K562 (cell line): ENCODE data around the gene COQ10B. TPM values are rescaled to one million over a fixed set of nuclear protein-coding genes. Genes with fewer than 3 reads are reported as not detected.

Source experiments
- ATAC-seq: fragments of 200-7000 bp; cut with Tn5 transposase; 3 replicates; pipeline ENCODE4 v1.9.1; 2020; ENCODE audit warnings: moderate library complexity
- BruUV-seq: library from RNA; stranded (reverse); fragments of 400-500 nt; replicated peaks from 2 replicates; lab custom pipeline; 2021; lab: Mats Ljungman, UMichigan
- CTCF ChIA-PET: fragments of 300-600 bp; formaldehyde crosslinking; extraction: SDS; loops from one replicate; lab custom pipeline; 2021; ENCODE audit warnings: low intra/inter-chr PET ratio; lab: Yijun Ruan, JAX
- POLR2A ChIA-PET: fragments of 300-600, 350-650 bp; sonication (Branson Sonifier 250); formaldehyde crosslinking; extraction: SDS; loops from one replicate; lab custom pipeline; 2021; ENCODE audit warnings: antibody characterized with exemption, inconsistent platforms; lab: Yijun Ruan, JAX
- DNase-seq, 4 experiments: peaks; one replicate each; pipeline versions ENCODE4 v3.0.0 to v3.0.0-alpha.2; 2011 to 2018; ENCODE audit warnings: low spot score in 3 of 4, mixed read lengths in 3 of 4; ENCODE audit errors: extremely low read depth in 1 of 4
- FAIRE-seq: peaks from 2 replicates; lab custom pipeline; 2011; peaks lifted over from hg19 to GRCh38; lab: Jason Lieb, UNC
- H2AFZ ChIP-seq: 2 replicates; pipeline ENCODE4 v1.6.0; 2011; ENCODE audit warnings: low read depth, low read length, control low read depth, inconsistent platforms
- H3K27ac ChIP-seq: fragments of 200-600 bp; 3 replicates; pipeline ENCODE4 v1.8.0; 2011; ENCODE audit warnings: low read depth, mild to moderate bottlenecking, control low read depth, inconsistent platforms, low read length, moderate library complexity, mixed read lengths; ENCODE audit errors: extremely low read depth
- H3K27me3 ChIP-seq, 2 experiments: fragments of 300-600 bp in 1 of 2; 2 replicates in 1 of 2; 3 replicates in 1 of 2; pipeline versions ENCODE4 v1.6.0 to v1.8.0; 2011; ENCODE audit warnings: inconsistent platforms in 2 of 2, low read length in 2 of 2, mild to moderate bottlenecking in 1 of 2, mixed read lengths in 1 of 2, moderate library complexity in 1 of 2; ENCODE audit not compliant: control insufficient read depth in 2 of 2, insufficient read depth in 2 of 2
- H3K36me3 ChIP-seq: fragments of 300-600 bp; 3 replicates; pipeline ENCODE4 v1.8.0; 2011; ENCODE audit warnings: mild to moderate bottlenecking, low read length, inconsistent platforms; ENCODE audit not compliant: control insufficient read depth, insufficient read depth
- H3K4me1 ChIP-seq, 2 experiments: fragments of 200-600 bp in 1 of 2; replicated peaks in 1 of 2; 2 replicates in 1 of 2; 3 replicates in 1 of 2; pipeline versions ENCODE4 v1.5.1 to v1.8.0; 2011; ENCODE audit warnings: inconsistent platforms in 2 of 2, low read length in 2 of 2, mild to moderate bottlenecking in 1 of 2, mixed read lengths in 1 of 2, moderate library complexity in 1 of 2; ENCODE audit not compliant: control insufficient read depth in 2 of 2, insufficient read depth in 2 of 2
- H3K4me2 ChIP-seq: 2 replicates; pipeline ENCODE4 v1.6.1; 2011; ENCODE audit warnings: low read length, control low read depth, inconsistent platforms, mixed read lengths; ENCODE audit not compliant: insufficient read depth
- H3K4me3 ChIP-seq: fragments of 200-600 bp; sonication (generic), shearing (Covaris generic); 2 replicates; pipeline ENCODE4 v1.5.1; 2016; ENCODE audit warnings: control low read depth, inconsistent platforms
- H3K79me2 ChIP-seq: fragments of 200-600 bp; 3 replicates; pipeline ENCODE4 v1.8.0; 2011; ENCODE audit warnings: low read length, inconsistent platforms; ENCODE audit not compliant: control insufficient read depth, insufficient read depth
- H3K9ac ChIP-seq, 2 experiments: 2 replicates each; pipeline versions ENCODE4 v1.6.0 to v1.6.1; 2011; ENCODE audit warnings: low read depth in 2 of 2, low read length in 2 of 2, control low read depth in 1 of 2, inconsistent platforms in 1 of 2, mild to moderate bottlenecking in 1 of 2, mixed read lengths in 1 of 2; ENCODE audit not compliant: insufficient read depth in 1 of 2
- H3K9me1 ChIP-seq: one replicate; pipeline ENCODE4 v1.6.0; 2011; ENCODE audit warnings: inconsistent platforms, mild to moderate bottlenecking, low read length, moderate library complexity; ENCODE audit not compliant: control insufficient read depth, insufficient read depth
- H3K9me3 ChIP-seq: replicated peaks from 2 replicates; pipeline ENCODE4 v1.5.1; 2011; ENCODE audit warnings: low read depth, low read length, inconsistent platforms; ENCODE audit not compliant: control insufficient read depth, insufficient read depth
- H4K20me1 ChIP-seq: replicated peaks from 2 replicates; pipeline ENCODE4 v1.6.1; 2011; ENCODE audit warnings: low read length, inconsistent platforms, mixed read lengths; ENCODE audit not compliant: control insufficient read depth, insufficient read depth
- CBFA2T2 ChIP-seq: fragments of 450-650 bp; conservative IDR thresholded peaks from 2 replicates; pipeline ENCODE4 v1.6.1; 2017; ENCODE audit warnings: mild to moderate bottlenecking
- DMBX1 ChIP-seq: fragments of 250-450 bp; sonication (Bioruptor Pico); IDR thresholded peaks from 2 replicates; pipeline ENCODE4 v1.8.0; 2022; ENCODE audit warnings: inconsistent platforms, mild to moderate bottlenecking, moderate library complexity, borderline replicate concordance
- E2F3 ChIP-seq: fragments of 250-450 bp; sonication (Bioruptor Pico); IDR thresholded peaks from 2 replicates; pipeline ENCODE4 v1.4.0; 2020; ENCODE audit warnings: mild to moderate bottlenecking
- LCOR ChIP-seq: sonication (generic); formaldehyde crosslinking; IDR thresholded peaks from 2 replicates; pipeline ENCODE4 v1.8.0; 2022; ENCODE audit warnings: mild to moderate bottlenecking, missing genetic modification reagents
- PTTG1 ChIP-seq: fragments of 450-650 bp; IDR thresholded peaks from 2 replicates; pipeline ENCODE4 v1.6.1; 2016; ENCODE audit warnings: low read depth, mild to moderate bottlenecking, missing genetic modification characterization, missing compliant biosample characterization
- RUNX1 ChIP-seq: sonication (generic); IDR thresholded peaks from 2 replicates; pipeline ENCODE4 v1.6.1; 2016; ENCODE audit warnings: antibody characterized with exemption, low read depth
- SAP30 ChIP-seq: fragments of 200-600 bp; sonication (generic); IDR thresholded peaks from 2 replicates; pipeline ENCODE4 v1.6.1; 2012; ENCODE audit warnings: borderline replicate concordance, low read depth, mild to moderate bottlenecking, moderate library complexity, low read length, control low read depth, inconsistent platforms; ENCODE audit not compliant: insufficient read depth, poor library complexity, severe bottlenecking
- SMARCC2 ChIP-seq: fragments of 450-650 bp; IDR thresholded peaks from 2 replicates; pipeline ENCODE4 v1.6.1; 2017; ENCODE audit warnings: antibody characterized with exemption, moderate library complexity, mild to moderate bottlenecking, low read depth
- TAF15 ChIP-seq: fragments of 200-400 bp; formaldehyde crosslinking; IDR thresholded peaks from 2 replicates; pipeline ENCODE4 v1.6.1; 2017; ENCODE audit warnings: mild to moderate bottlenecking, low read depth, low read length, moderate library complexity
- TBP ChIP-seq: optimal IDR thresholded peaks from 2 replicates; pipeline ENCODE3; 2011; ENCODE audit warnings: low read depth, low read length, improper control_type of control experiment
- TEAD4 ChIP-seq, 2 experiments: sonication (generic) in 1 of 2; formaldehyde crosslinking in 1 of 2; IDR thresholded peaks; 2 replicates each; pipeline versions ENCODE4 v1.6.1 to v1.8.0; 2012 to 2022; ENCODE audit warnings: borderline replicate concordance in 1 of 2, inconsistent platforms in 1 of 2, low read length in 1 of 2, mild to moderate bottlenecking in 1 of 2, missing genetic modification reagents in 1 of 2
- ZSCAN29 ChIP-seq: fragments of 450-650 bp; IDR thresholded peaks from 2 replicates; pipeline ENCODE4 v1.6.1; 2017
- WGBS: fragments of 100-300 bp; shearing (Covaris generic); methylation state at CpG from one replicate; pipeline ENCODE4 v1.1.6; 2016; ENCODE audit warnings: low coverage, mixed read lengths; ENCODE audit not compliant: insufficient coverage; ENCODE audit errors: missing lambda C conversion rate; 5-methylcytosine and 5-hydroxymethylcytosine counted together
- in situ Hi-C: fragments of 300-500 bp; cut with MboI; formaldehyde crosslinking; loops from 4 replicates; pipeline ENCODE4 v1.15.0; 2018; ENCODE audit warnings: inconsistent platforms, mixed read lengths
- intact Hi-C: fragments of 100-400 bp; cut with micrococcal nuclease; formaldehyde crosslinking; loops from 2 replicates; pipeline ENCODE4 v1.14.2; 2022
- polyA plus RNA-seq, 8 experiments: library from polyadenylated mRNA; depleted of rRNA in 4 of 8; stranded (reverse) in 5 of 8; unstranded in 3 of 8; fragments of >200 nt; fragmentation: Nextera tagmentation in 2 of 8; fragmentation: Illumina TruSeq in 1 of 8; extraction: Ambion mirVana in 2 of 8; extraction: Trizol in 1 of 8; gene quantifications; 2 replicates each; pipeline versions ENCODE4 v1.2.1 to v1.2.3, GENCODE V29; 2011 to 2014; ENCODE audit warnings: inconsistent platforms in 1 of 8, missing spikeins in 1 of 8
- total RNA-seq, 7 experiments: library from RNA; depleted of rRNA in 6 of 7; stranded (reverse); fragments of >200 nt in 6 of 7; fragmentation: Illumina TruSeq in 2 of 7; extraction: Trizol in 2 of 7; gene quantifications; 2 replicates each; pipeline versions ENCODE4 v1.2.1 to v1.2.3, GENCODE V29; 2011 to 2021; ENCODE audit warnings: low replicate concordance in 1 of 7
- TF ChIP-seq, protein P1 (sequence below): conservative IDR thresholded peaks from 2 replicates; pipeline ENCODE4 v1.6.1; 2011; ENCODE audit warnings: low read depth, mild to moderate bottlenecking, low read length; ENCODE audit not compliant: control insufficient read depth
- TF ChIP-seq, protein P2 (sequence below): fragments of 250-450 bp; sonication (Bioruptor Pico); IDR thresholded peaks from 2 replicates; pipeline ENCODE4 v1.4.0; 2020; ENCODE audit warnings: mild to moderate bottlenecking, moderate library complexity

The COQ10B gene
- total and polyA plus RNA-seq, 9 of the 15 experiments (the other 6 are each of a cell fraction or from before 2014, with no cell fraction given), result 3.1 to 13.1 (median 7.7) TPM

DNA sequence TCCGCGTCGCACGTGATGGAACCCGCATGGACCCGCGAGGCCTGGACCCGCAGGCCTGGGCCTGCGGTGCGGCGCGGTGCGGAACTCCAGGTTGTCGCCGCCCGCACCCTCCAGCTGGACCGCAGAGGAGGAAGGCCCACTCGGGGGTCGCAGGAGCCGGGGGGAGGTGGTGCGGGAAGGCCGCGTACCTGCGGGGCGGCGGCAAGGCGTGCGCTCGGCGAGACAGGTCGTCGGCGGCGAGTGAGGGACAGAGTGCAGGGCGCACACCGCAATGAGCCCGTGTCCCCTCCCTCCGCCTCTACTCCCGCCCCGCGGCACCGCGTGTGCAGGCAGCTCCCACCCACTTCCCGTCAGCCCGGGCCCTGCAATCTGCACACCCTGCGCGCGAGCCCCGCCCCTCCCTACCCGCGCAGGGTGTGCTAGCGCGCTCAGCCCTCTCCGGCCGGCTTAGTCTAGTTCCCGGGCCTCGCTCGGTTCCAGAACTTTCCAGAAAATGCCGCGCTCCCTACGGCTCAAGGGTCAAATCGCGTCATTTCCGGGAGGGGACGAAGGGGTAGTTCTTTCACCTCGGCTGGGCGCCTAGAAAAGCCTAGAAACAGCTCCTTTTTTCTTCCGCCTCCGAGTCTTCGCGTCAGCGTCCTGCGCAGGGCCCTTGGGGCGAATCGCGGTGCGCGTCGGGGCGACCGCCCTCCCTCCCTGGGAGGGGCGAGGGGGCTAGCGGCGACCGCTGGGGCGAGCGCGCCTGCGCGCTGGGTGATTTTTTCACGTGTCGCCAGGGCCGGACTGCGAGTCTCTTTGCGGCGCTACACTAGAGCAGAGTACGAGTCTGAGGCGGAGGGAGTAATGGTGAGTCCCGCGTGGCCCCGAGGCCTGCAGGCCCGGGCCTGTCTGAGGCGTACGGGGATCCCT, 46.5 kb downstream of the COQ10B start, which contains the start of the genes HSPD1 and HSPE1:
Gene HSPD1 (minus strand): TSS at position 247 of the 909 bp plus-strand sequence. CDS start 992 bp downstream, outside the sequence.
Gene HSPE1 (plus strand): TSS at position 786 of the 909 bp plus-strand sequence. CDS start 58 bp downstream, at position 844.
- WGBS, result under 1% methylated on average over 28 of the region's 104 CpGs
- Histone ChIP-seq H3K9ac (peak within 1 kb of the TSS; percentile 98 to 99), H3K9me3 (no peaks in the 10 kb centered on the region), H3K4me1 (peaks cover 10 to 17% of the 10 kb centered on the region in 2 experiments; a peak in 4 of 5 replicates), H4K20me1 (peaks cover 14% of the 10 kb centered on the region), H3K36me3 (peaks cover 78% of the 10 kb centered on the region), H2AFZ (peak within 1 kb of the TSS; percentile 81), H3K4me3 (peak within 1 kb of the TSS; percentile 74), H3K79me2 (peaks cover 93% of the 10 kb centered on the region), H3K9me1 (no peaks in the 10 kb centered on the region), H3K4me2 (peak within 1 kb of the TSS; percentile 95), H3K27me3 (no peaks in the 10 kb centered on the region), H3K27ac (peak within 1 kb of the TSS; percentile 95)
- peak; percentile 92 for ATAC-seq
- intact Hi-C loops (loop anchor here (1.0 to 5.0 kb wide), 5 partner anchors 15 to 207 kb away; partner anchors contain the start of genes MARS2 and SF3B1), in situ Hi-C loops (no loop called here)
- no TSS peak for BruUV-seq
- ChIA-PET POLR2A (interaction anchor here (0.6 to 6.5 kb wide), 17 partner anchors 7 to 97 kb away, joined by 3 to 34 read pairs (median 4); partner anchors contain the start of genes COQ10B, MOB4 and SF3B1), CTCF (no interaction called here)
- DNase-seq, result peak; percentile 81 to 97 (median 87)
- FAIRE-seq, result peak; percentile 78
- no peak for TF ChIP-seq TAF15
- TF ChIP-seq E2F3 (CRISPR knock-in tag), result peak; percentile 79
- TF ChIP-seq CBFA2T2, result no peak
- no peak for TF ChIP-seq PTTG1 (tag)
- TF ChIP-seq ZSCAN29, result peak; percentile 66
- peak; percentile 70; the same call in 1 of the 2 replicates for TF ChIP-seq LCOR (CRISPR knock-in tag)
- TF ChIP-seq TEAD4 (IDR thresholded peaks at IDR 0.05; ENCODE audit: low read length), result peak; percentile 30; the same call in 1 of the 2 replicates
- no peak for TF ChIP-seq TEAD4 (CRISPR knock-in tag; IDR thresholded peaks at IDR 0.05; ENCODE audit: borderline replicate concordance)
- TF ChIP-seq SAP30, result peak; percentile 55
- TF ChIP-seq, protein P1, sequence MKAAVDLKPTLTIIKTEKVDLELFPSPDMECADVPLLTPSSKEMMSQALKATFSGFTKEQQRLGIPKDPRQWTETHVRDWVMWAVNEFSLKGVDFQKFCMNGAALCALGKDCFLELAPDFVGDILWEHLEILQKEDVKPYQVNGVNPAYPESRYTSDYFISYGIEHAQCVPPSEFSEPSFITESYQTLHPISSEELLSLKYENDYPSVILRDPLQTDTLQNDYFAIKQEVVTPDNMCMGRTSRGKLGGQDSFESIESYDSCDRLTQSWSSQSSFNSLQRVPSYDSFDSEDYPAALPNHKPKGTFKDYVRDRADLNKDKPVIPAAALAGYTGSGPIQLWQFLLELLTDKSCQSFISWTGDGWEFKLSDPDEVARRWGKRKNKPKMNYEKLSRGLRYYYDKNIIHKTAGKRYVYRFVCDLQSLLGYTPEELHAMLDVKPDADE, result peak; percentile 73
- TF ChIP-seq, protein P2, sequence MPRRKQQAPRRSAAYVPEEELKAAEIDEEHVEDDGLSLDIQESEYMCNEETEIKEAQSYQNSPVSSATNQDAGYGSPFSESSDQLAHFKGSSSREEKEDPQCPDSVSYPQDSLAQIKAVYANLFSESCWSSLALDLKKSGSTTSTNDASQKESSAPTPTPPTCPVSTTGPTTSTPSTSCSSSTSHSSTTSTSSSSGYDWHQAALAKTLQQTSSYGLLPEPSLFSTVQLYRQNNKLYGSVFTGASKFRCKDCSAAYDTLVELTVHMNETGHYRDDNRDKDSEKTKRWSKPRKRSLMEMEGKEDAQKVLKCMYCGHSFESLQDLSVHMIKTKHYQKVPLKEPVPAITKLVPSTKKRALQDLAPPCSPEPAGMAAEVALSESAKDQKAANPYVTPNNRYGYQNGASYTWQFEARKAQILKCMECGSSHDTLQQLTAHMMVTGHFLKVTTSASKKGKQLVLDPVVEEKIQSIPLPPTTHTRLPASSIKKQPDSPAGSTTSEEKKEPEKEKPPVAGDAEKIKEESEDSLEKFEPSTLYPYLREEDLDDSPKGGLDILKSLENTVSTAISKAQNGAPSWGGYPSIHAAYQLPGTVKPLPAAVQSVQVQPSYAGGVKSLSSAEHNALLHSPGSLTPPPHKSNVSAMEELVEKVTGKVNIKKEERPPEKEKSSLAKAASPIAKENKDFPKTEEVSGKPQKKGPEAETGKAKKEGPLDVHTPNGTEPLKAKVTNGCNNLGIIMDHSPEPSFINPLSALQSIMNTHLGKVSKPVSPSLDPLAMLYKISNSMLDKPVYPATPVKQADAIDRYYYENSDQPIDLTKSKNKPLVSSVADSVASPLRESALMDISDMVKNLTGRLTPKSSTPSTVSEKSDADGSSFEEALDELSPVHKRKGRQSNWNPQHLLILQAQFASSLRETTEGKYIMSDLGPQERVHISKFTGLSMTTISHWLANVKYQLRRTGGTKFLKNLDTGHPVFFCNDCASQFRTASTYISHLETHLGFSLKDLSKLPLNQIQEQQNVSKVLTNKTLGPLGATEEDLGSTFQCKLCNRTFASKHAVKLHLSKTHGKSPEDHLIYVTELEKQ (CRISPR knock-in tag), result no peak
- TF ChIP-seq SMARCC2, result no peak
- TF ChIP-seq RUNX1, result no peak
- peak; percentile 91 for TF ChIP-seq TBP
- no peak for TF ChIP-seq DMBX1
